Loucy (cell line): Measurements from ENCODE around the gene RBM20.

Experiments
- CTCF ChIP-seq: fragments of 200-600 bp; sonication (generic); conservative IDR thresholded peaks from 2 replicates; pipeline ENCODE4 v1.5.1; 2014; ENCODE audit warnings: mild to moderate bottlenecking, antibody characterized with exemption, low read length
- EZH2phosphoT487 ChIP-seq: fragments of 200-600 bp; IDR thresholded peaks from 2 replicates; pipeline ENCODE4 v1.6.1; 2018; ENCODE audit warnings: antibody characterized with exemption, mild to moderate bottlenecking, moderate library complexity, borderline replicate concordance

GRCh38 chr10:110792476-110793125 is 148.5 kb downstream of the RBM20 start:
- TF ChIP-seq CTCF (no peak), EZH2phosphoT487 (no peak)
